Esophagus squamous epithelium (tissue), 4 donors: ENCODE data around the gene GINS3.

ENCODE experiments used
- POLR2A ChIP-seq, 4 donors: fragments of 450-650 bp; IDR thresholded peaks; one replicate each; pipeline ENCODE4 v1.6.1; 2017; ENCODE audit warnings: antibody characterized with exemption in 4 of 4, mild to moderate bottlenecking in 4 of 4, moderate library complexity in 3 of 4
- TF ChIP-seq, protein P1 (sequence below), 6 experiments: fragments of 450-650 bp in 4 of 6; fragments of 200-600 bp in 2 of 6; sonication (generic) in 2 of 6; IDR thresholded peaks; one replicate each; pipeline ENCODE4 v1.5.1; 2016 to 2019; ENCODE audit warnings: antibody characterized with exemption in 6 of 6, mild to moderate bottlenecking in 4 of 6, moderate library complexity in 4 of 6

DNA sequence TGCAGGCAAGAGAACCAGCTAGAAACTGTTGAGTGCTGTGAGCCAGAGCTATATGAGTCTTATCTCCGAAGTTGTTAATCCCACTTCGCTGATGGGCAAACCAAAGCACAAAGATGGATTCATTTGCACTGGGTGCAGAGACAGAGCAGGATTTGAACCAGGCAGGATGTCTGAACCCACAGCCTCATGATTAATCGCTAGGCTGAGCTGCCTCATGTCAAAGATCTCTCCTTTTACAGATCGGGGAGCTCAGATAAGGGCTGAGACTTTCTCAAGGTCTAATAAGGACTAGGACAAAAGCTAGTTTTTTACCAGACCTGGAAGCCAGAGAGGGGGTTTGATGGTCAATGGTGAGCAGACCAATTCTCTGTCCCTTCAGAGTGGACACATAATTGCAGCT is 51.5 kb downstream of the GINS3 start:
- TF ChIP-seq, protein P1, sequence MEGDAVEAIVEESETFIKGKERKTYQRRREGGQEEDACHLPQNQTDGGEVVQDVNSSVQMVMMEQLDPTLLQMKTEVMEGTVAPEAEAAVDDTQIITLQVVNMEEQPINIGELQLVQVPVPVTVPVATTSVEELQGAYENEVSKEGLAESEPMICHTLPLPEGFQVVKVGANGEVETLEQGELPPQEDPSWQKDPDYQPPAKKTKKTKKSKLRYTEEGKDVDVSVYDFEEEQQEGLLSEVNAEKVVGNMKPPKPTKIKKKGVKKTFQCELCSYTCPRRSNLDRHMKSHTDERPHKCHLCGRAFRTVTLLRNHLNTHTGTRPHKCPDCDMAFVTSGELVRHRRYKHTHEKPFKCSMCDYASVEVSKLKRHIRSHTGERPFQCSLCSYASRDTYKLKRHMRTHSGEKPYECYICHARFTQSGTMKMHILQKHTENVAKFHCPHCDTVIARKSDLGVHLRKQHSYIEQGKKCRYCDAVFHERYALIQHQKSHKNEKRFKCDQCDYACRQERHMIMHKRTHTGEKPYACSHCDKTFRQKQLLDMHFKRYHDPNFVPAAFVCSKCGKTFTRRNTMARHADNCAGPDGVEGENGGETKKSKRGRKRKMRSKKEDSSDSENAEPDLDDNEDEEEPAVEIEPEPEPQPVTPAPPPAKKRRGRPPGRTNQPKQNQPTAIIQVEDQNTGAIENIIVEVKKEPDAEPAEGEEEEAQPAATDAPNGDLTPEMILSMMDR (IDR thresholded peaks at IDR 0.05), result no peak
- no peak for TF ChIP-seq POLR2A (IDR thresholded peaks at IDR 0.05)
